HG03025 (cell line): ENCODE measurements around the gene KLHL26.
"Not testable (repeated sequence)": the region's sequence is repeated elsewhere in the genome, so short reads cannot be mapped to it uniquely, and the experiment has no call there.

Source experiments
- ATAC-seq: cut with Tn5 transposase; IDR thresholded peaks from one replicate; pipeline ENCODE4 v1.9.1; 2021; ENCODE audit warnings: mild to moderate bottlenecking, moderate library complexity; ENCODE audit not compliant: unreplicated experiment, low FRiP score

KLHL26 gene

GRCh38 chr19:18600692-18601397 is 36.0 kb upstream of the KLHL26 start:
- not testable (repeated sequence) for ATAC-seq

DNA sequence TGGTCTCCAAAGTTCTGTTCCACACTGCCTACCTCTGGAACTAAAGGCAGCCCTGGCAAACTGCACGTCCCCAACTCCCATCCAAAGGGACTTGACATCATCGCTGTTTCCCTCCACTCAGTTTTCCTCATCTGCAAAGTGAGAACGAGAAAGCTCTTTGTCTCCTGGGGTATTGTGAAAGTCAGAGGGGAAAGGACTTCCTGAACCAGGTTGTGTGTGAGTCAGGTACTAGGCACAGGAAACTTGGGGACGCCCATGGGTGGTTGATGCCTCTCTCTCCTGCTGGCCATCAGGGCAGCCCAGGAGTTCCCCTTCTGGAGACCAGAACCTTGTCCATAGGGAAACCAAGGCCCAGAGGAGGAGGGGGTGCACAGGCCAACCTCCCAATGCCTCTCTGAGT is 35.0 kb upstream of the KLHL26 start:
- ATAC-seq, result no peak

DNA sequence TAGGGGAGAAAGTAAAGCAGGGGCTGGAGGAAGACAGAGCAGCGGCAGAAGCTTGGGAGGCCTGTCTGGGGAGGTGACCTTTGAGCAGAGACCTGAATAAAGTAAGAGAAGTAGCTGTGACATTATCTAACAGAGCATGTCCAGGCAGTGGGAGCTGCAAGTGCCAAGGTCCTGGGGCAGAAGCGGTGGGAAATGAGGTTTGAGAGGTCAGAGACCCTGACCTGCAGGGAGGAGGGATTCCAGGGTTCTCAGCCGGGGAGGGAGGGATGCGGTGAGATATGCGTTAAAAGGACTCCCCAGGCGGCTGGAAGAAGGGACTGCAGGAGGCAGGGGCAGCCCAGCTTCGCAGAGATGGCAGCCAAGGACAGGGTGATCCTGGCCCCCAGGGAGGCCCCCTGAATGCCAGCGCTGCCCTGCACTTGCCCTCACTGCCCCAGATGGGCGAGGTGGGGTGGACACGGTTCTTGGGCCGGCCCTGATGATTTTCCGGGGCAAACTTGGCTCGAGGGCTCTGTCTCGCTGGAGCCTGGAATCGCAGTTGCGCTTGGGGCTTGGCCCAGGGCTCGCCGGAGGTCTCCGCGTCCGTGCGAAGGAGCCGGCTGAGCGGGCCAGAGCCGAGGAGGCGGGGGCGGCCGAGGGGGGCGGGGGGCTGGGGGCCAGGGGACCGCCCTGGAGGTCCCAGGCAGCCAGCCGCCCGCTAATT is 33.4 kb upstream of the KLHL26 start:
- ATAC-seq, result no peak

DNA sequence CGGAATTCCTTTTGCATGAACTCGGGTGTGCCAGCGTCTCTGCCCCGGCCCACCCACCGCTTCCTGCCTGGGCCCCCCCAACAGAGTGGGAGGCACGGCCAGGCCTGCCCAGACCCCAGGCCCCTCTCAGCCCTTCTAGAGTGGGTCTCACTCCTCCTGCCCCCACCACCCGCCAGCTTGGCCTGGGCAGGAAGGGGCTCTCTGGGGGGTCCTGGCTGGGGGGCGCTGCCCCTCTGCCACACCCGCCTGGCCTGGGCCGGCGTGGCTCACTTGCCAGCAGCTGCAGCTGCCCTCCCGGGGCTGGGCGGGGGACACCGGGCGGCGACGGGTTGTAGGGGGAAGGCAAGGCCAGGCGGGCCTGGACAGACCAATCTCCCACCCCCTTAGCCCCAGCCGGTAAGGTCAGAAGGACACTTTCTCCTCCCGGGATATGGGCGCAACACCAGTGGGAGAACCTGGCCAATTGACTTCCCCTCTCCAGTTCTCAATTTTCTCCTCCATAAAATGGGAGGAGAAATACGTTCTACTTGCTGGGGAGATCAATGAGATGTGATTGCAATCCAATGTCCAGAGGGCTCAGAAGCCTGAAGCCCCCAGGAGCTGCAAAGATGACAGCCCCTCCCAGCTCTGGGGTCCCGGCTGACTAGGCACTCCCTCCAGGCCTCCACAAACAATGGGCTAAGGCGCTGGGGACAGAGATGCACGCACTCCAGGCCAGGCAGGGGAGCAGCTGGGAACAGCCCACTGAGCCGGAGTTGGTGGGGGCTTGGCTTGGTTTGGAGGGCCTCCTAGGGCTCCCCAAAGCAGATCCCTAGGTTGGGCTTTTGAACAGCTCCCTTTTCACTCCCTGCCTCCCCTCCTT is 32.6 kb upstream of the KLHL26 start:
- no peak for ATAC-seq

- no peak for ATAC-seq
These were observed 32.0 kb upstream of the KLHL26 start for GRCh38 chr19:18604820-18605159.

GRCh38 chr19:18605196-18605545 is 31.7 kb upstream of the KLHL26 start:
- no peak for ATAC-seq

GRCh38 chr19:18605546-18606280 is 31.1 kb upstream of the KLHL26 start:
- ATAC-seq, result no peak

GRCh38 chr19:18606281-18607225 is 30.3 kb upstream of the KLHL26 start, which contains the start of gene CRLF1:
CRLF1 (minus strand) TSS chr19:18606799; CDS start chr19:18606656, 143 bp downstream.
- ATAC-seq, result no peak

DNA sequence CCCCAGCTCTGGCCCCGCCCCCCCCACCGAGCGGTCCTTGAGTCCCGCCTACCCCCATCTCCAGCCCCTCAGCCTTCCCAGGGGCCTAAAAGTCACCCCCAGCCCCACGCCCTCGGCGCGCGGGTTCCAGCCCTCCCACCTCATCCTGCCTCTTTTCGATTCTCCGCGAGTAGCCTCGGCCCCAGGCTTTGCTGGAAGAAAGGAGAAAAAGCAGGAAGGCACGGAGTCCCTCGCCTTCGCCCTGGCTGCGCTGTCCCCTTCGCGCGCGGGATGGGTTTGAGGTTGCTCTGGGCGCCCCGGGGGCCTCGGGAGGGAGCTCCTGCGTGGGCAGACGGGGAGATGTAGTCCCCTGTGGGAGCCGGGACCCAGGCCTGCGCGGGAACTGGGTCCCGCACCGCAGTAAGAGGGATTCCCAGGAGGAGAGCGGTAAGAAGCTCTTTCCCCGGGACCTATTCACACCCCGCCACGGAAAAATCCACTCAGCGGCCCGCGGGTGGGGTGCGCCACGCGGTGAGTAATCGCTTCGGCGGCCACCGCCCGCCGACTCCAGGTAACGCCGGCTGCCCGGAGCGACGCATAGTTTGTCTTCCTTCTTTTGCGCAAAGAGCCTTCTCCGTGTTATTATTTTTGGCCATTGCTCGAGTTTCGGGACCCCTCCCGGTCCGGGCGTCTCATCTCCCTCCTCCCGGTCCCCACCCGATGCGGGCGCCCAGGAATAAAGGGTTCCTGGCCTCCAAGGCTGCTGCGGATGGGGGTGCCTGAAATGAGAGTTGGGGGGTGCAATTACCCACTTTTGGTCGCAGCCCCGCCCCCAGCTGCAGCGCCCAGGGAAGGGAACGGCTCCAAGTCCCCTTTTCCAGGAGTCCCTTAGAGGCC is 29.4 kb upstream of the KLHL26 start:
- ATAC-seq, result no peak

DNA sequence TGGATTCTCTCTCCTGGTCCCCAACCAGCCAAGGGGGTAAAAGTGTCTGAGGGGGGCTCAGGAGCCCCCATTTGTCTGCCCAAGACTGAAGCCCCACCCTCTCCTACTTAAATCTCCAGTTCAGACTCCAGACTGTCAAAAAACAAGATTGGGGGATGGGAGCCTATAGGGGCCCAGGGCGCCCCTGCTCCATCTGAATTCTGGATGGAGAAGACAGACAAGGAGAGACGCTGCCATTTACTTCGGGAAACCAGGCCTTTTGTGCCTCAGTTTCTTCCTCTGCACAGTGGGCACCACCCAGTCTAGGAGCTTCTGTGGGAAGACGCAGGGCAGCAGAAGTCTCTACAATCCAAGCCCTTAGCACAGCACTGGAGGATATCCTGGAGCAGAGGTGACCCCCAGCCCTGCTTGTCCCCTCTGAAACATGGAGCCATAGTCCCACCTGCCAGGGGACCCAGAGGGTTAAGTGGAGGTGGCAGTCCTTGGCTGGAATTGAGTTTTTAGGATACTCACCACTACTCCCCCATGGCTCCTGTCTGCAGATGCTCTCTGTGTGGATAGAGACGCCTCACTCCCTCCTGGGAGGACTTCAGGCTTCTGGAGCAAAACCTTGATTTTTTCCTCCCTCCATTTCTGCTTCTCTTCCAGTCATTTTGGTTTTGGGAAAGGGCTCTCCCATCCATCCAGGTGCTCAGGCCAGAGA is 28.6 kb upstream of the KLHL26 start:
- ATAC-seq, result no peak

DNA sequence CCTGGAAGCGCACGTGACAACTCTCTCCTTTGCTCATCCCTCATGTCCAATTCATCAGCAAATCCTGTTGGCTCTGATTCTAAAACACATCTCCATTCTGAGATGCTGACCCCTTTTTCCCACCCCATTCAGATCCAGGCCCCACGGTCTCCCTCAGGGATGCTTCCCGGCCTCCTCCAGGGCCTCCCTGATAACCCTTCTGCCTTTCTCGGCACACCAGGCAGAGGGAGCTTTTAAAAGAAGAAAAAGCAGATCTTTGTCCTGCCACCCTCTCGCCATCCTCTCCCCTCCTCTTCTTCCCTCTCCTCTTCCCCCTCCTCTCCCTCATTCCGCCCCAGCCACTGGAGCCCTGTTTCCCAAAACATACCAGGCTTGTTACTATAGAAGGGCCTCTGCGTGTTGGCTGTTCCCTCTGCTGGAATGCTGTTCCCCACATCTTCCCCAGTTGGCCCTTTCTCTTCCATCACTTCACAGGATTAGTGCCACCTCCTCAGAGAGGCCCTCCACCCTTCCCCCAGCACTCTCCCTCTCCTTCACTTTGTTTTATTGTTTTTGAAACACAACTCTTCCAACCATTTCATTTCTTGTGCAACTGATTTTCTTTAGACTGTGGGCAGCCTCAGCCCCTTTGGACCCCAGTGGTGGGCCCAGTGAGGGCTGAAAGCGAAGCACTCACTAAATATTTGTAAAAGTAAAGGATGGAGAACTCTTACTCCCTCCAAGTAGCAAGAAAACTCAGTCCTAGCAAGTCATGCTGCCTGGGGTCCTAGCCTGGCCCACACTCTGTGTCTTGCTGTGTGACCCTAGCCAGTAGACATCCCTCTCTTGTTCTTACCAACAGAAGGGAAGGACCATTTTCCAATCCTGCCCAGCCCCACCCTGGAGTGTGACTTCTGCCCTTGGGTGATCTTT is 27.8 kb upstream of the KLHL26 start:
- no peak for ATAC-seq

DNA sequence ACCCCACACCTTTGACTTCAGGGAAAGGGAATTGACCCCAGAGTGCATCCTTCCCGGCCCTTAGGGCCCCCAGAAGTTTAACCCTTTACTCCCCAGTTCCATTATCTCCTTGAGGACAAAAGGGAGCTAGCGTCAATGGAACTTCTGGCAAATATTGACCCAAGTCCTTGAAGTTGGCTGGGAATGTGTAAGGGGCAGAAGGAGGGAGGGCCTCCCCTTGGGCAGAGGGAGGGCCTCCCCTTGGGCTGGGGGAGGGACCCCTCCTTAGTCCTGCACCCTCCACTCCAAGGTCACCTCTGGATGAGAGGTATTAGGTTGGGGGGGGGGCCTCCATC is 27.1 kb upstream of the KLHL26 start:
- ATAC-seq, result no peak

GRCh38 chr19:18610245-18610555 is 26.6 kb upstream of the KLHL26 start:
- no peak for ATAC-seq

DNA sequence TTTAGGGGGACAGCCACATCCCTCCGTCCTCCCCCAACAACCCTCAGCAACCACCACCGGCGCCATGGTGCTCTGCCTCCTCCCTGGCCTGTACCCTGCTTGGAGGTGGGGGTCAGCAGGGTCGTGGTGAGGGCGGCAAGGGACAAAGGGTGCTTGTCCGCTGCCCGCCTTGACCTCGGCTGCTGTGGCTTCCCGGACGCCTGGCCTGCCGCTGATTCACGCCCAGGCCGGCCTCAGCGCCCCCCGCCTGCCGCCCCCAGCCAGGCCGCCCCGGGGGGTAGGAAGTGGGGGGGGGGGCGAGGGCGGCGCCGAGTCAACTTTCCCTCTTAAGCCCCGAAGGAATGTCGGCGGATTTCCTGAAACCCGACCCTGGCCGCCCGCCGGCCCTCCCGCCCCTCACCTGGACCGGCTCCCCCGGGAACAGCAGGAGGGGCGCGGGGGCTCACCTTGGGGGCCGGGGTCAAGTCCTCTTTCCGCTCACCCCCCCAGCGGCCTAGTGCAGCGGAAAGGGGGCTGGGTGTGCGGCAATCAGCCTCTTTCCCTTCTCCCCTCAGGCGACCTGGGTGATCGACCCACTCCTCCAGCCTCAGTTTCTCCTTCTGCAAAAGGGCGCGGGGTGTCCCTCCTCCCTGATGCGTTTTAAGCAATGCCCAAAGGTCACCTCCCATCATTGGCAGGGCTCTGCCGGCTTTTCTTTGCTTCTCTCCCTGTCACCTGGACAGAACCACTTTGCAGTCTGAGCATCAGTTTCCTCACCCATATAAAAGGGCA is 26.1 kb upstream of the KLHL26 start:
- no peak for ATAC-seq

DNA sequence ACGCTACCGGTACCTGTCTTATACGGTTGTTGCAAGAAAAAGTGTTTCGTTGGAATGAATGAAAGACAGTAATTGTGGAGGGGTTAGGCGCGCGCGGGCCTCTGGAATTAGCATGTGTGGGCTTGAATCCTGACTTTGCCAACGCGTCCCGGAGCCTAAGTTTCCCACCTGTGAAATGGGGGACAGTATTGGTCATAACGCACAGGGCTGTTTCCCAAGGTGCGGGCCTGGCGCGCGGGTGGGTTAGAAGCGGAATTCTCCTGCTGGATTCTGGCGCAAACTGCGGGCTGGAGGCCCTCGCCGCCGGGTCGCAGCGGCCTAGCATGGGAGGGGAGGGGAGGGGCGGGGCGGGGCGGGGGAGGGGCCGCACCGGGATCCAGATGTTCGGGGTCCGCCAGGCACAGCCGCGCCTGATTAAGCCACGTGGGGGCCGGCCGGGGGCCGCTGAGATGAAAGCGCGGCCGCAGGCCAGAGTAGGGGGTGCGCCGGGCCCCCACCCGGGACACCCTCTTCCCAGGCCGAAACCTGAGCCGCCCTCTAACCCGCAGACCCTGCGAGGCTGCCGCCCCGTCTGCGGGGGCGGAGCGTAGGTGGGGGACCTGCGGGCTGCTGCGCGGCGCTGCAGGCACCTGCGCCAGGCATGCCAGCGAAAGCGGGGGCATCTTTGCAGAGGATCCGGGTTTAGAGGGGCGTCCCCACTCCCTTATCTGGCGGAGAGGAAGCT is 25.3 kb upstream of the KLHL26 start:
- no peak for ATAC-seq
